ENCODE data around the gene SATB1. TPM values are rescaled to one million over a fixed set of nuclear protein-coding genes. Genes with fewer than 3 reads are reported as not detected.

SATB1 gene
- total RNA-seq, 1 donor from 2014 or later = 41.6 TPM

- DNase-seq (ENCODE audit: missing footprints) = no peak
- intact Hi-C loops (cut with DNase I) = no loop called here
- no peak for ATAC-seq
Observed at GRCh38 chr3:18411541-18411940, 13.6 kb downstream of the SATB1 start.

- no peak for ATAC-seq
- no peak for DNase-seq (ENCODE audit: missing footprints)
- intact Hi-C loops (cut with DNase I) = no loop called here
Observed at GRCh38 chr3:18410205-18410604, 14.9 kb downstream of the SATB1 start.

GRCh38 chr3:18409266-18409665 lies 15.9 kb downstream of the SATB1 start:
- intact Hi-C loops (cut with DNase I) = no loop called here
- DNase-seq (ENCODE audit: missing footprints) = no peak
- ATAC-seq = no peak

- no peak for DNase-seq (ENCODE audit: missing footprints)
- no peak for ATAC-seq
- intact Hi-C loops (cut with DNase I) = no loop called here
Observed at GRCh38 chr3:18405141-18405540, 20.0 kb downstream of the SATB1 start.

- intact Hi-C loops (cut with DNase I) = no loop called here
- ATAC-seq (no peak), DNase-seq (ENCODE audit: missing footprints) (no peak)
Observed at GRCh38 chr3:18403061-18403460, 22.1 kb downstream of the SATB1 start.

- DNase-seq (ENCODE audit: missing footprints) (no peak), ATAC-seq (no peak)
- intact Hi-C loops (cut with DNase I) = no loop called here
Observed at GRCh38 chr3:18402239-18402799, 22.8 kb downstream of the SATB1 start.

GRCh38 chr3:18401300-18401961 lies 23.7 kb downstream of the SATB1 start:
- DNase-seq (ENCODE audit: missing footprints) (no peak), ATAC-seq (peak; percentile 23)
- intact Hi-C loops (cut with DNase I) = no loop called here

- ATAC-seq (no peak), DNase-seq (ENCODE audit: missing footprints) (no peak)
- intact Hi-C loops (cut with DNase I) = no loop called here
Observed at GRCh38 chr3:18398448-18398847, 26.7 kb downstream of the SATB1 start.

GRCh38 chr3:18396428-18396827 lies 28.7 kb downstream of the SATB1 start:
- DNase-seq (ENCODE audit: missing footprints) (no peak), ATAC-seq (no peak)
- intact Hi-C loops (cut with DNase I) = no loop called here

- intact Hi-C loops (cut with DNase I) = no loop called here
- DNase-seq (ENCODE audit: missing footprints) = no peak
- no peak for ATAC-seq
Observed at GRCh38 chr3:18394384-18394995, 30.6 kb downstream of the SATB1 start.

GRCh38 chr3:18393906-18394305 lies 31.2 kb downstream of the SATB1 start:
- DNase-seq (ENCODE audit: missing footprints) (no peak), ATAC-seq (no peak)
- intact Hi-C loops (cut with DNase I) = no loop called here

- ATAC-seq = no peak
- intact Hi-C loops (cut with DNase I) = no loop called here
- no peak for DNase-seq (ENCODE audit: missing footprints)
Observed at GRCh38 chr3:18390024-18390660, 35.0 kb downstream of the SATB1 start.

- no peak for DNase-seq (ENCODE audit: missing footprints)
- intact Hi-C loops (cut with DNase I) = no loop called here
- ATAC-seq = no peak
Observed at GRCh38 chr3:18389108-18389733, 35.9 kb downstream of the SATB1 start.

- ATAC-seq (no peak), DNase-seq (ENCODE audit: missing footprints) (no peak)
- intact Hi-C loops (cut with DNase I) = no loop called here
Observed at GRCh38 chr3:18386274-18386890, 38.8 kb downstream of the SATB1 start.

- intact Hi-C loops (cut with DNase I) = no loop called here
- ATAC-seq (no peak), DNase-seq (ENCODE audit: missing footprints) (no peak)
Observed at GRCh38 chr3:18385706-18386105, 39.4 kb downstream of the SATB1 start.

- intact Hi-C loops (cut with DNase I) = no loop called here
- ATAC-seq = no peak
Observed at GRCh38 chr3:18382760-18383369, 42.3 kb downstream of the SATB1 start.

GRCh38 chr3:18379647-18380046 lies 45.5 kb downstream of the SATB1 start:
- no peak for ATAC-seq
- no peak for DNase-seq (ENCODE audit: missing footprints)
- intact Hi-C loops (cut with DNase I) = no loop called here

More at GRCh38 chr3:18382760-18383369, 42.3 kb downstream of the SATB1 start:
- no peak for DNase-seq (ENCODE audit: missing footprints)

- no peak for DNase-seq (ENCODE audit: missing footprints)
- intact Hi-C loops (cut with DNase I) = no loop called here
- no peak for ATAC-seq
Observed at GRCh38 chr3:18378218-18378617, 46.9 kb downstream of the SATB1 start.

- DNase-seq (ENCODE audit: missing footprints) (no peak), ATAC-seq (no peak)
- intact Hi-C loops (cut with DNase I) = no loop called here
Observed at GRCh38 chr3:18376682-18377081, 48.5 kb downstream of the SATB1 start.
